Activated CD4-positive, alpha-beta T cell treated with anti-CD3 and anti-CD28 coated beads for 36 hours (primary cell): Measurements from ENCODE around the gene SMIM44. TPM values are rescaled to one million over a fixed set of nuclear protein-coding genes. Genes with fewer than 3 reads are reported as not detected.

ENCODE experiments used
- ATAC-seq: fragments of 200-7000 bp; cut with Tn5 transposase; one replicate; pipeline ENCODE4 v1.10.0; 2021; ENCODE audit warnings: mild to moderate bottlenecking, moderate library complexity
- CTCF ChIA-PET: fragments of 350-600 bp; sonication (Branson Sonifier 250); formaldehyde crosslinking; loops from one replicate; lab custom pipeline; 2021; ENCODE audit warnings: antibody characterized with exemption; lab: Charles Lee
- POLR2A ChIA-PET: fragments of 350-600 bp; sonication (Branson Sonifier 250); formaldehyde crosslinking; loops from one replicate; lab custom pipeline; 2021; ENCODE audit warnings: antibody characterized with exemption, inconsistent platforms; lab: Charles Lee
- DNase-seq: peaks from one replicate; pipeline ENCODE4 v3.0.0-alpha.2; 2020
- H3K27ac Mint-ChIP-seq: one replicate; pipeline ENCODE4 v1.8.0; 2021; ENCODE audit warnings: mixed read lengths
- H3K27me3 Mint-ChIP-seq: one replicate; pipeline ENCODE4 v1.8.0; 2021; ENCODE audit warnings: mixed read lengths
- H3K36me3 Mint-ChIP-seq: one replicate; pipeline ENCODE4 v1.8.0; 2021; ENCODE audit warnings: low read depth, mixed read lengths
- H3K4me1 Mint-ChIP-seq: one replicate; pipeline ENCODE4 v1.8.0; 2021; ENCODE audit warnings: mixed read lengths
- H3K4me3 Mint-ChIP-seq: one replicate; pipeline ENCODE4 v1.8.0; 2021; ENCODE audit warnings: mild to moderate bottlenecking, moderate library complexity, mixed read lengths
- H3K9me3 Mint-ChIP-seq: one replicate; pipeline ENCODE4 v1.8.0; 2021; ENCODE audit warnings: low read depth, mixed read lengths
- intact Hi-C, 2 experiments: fragments of 100-400 bp; cut with DNase I in 1 of 2; cut with micrococcal nuclease in 1 of 2; formaldehyde crosslinking; loops; one replicate each; pipeline versions ENCODE4 v1.14.2 to v1.15.1; 2022 to 2024; cut with DNase I, micrococcal nuclease
- total RNA-seq, 2 experiments: library from RNA; stranded (reverse); gene quantifications; one replicate each; pipeline ENCODE4 v1.2.3, GENCODE V29; 2021

The SMIM44 gene
- total RNA-seq, 2 experiments from 2014 or later: not detected

DNA sequence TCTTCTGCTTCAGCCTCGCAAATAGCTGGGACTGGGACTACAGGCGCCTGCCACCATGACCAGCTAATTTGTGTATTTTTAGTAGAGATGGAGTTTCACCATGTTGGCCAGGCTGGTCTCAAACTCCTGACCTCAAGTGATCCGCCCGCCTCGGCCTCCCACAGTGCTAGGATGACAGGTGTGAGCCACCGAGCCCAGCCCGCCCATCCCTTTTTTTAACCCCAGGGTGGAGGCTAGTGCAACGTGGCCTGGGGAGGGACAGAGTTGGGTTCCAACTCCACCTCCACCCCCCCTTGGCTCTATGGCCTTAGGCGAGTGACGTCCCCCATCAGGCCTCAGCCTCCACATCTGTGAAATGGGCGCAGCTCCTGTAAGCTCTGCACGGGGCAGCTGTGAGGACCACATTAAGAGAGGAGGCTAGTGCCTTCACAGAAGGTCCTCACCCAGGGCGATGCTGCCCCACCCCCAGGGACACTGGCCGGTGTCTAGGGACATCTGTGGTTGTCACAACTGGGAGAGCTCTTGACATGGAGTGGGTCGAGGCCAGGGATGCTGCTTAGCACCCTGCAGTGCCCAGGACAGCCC is 40.7 kb downstream of the SMIM44 start:
- ATAC-seq: no peak
- Mint-ChIP-seq H3K9me3 (no peaks in the 10 kb centered on the region), H3K27me3 (no peaks in the 10 kb centered on the region), H3K4me1 (peaks cover 8% of the 10 kb centered on the region), H3K4me3 (no peak overlapping the region), H3K36me3 (peaks cover 4% of the 10 kb centered on the region), H3K27ac (no peak overlapping the region)
- ChIA-PET POLR2A (no interaction called here), CTCF (interaction anchor here (0.5 kb wide), 1 partner anchor 17 kb away, joined by 3 read pairs; no protein-coding TSS in a partner anchor)
- no peak for DNase-seq
- intact Hi-C loops: no loop called here

DNA sequence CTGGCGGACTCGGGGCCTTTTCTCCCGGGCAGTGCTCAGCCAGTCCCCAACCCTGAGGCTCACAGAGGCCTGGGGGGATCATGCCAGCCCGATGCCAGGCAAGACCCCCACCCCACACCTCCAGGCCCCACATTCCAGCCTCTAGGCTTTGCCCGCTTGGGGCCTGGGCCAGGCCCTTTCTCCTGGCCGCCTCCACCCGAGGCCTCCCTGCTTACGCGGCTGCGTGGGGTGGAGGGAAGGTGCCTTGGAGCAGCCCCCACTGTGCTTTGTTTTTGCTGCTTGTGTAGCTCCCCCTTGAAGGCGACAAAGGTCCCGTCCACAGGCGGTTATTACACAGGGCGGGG is 41.3 kb downstream of the SMIM44 start:
- no peak for DNase-seq
- no peak overlapping the region for H3K27ac Mint-ChIP-seq
- ATAC-seq: no peak
- no peak overlapping the region for H3K4me3 Mint-ChIP-seq
- H3K4me1 Mint-ChIP-seq: peaks cover 8% of the 10 kb centered on the region
- POLR2A ChIA-PET: no interaction called here
- peaks cover 4% of the 10 kb centered on the region for H3K36me3 Mint-ChIP-seq
- intact Hi-C loops: no loop called here
- CTCF ChIA-PET: no interaction called here
- H3K27me3 Mint-ChIP-seq: no peaks in the 10 kb centered on the region
- no peaks in the 10 kb centered on the region for H3K9me3 Mint-ChIP-seq

DNA sequence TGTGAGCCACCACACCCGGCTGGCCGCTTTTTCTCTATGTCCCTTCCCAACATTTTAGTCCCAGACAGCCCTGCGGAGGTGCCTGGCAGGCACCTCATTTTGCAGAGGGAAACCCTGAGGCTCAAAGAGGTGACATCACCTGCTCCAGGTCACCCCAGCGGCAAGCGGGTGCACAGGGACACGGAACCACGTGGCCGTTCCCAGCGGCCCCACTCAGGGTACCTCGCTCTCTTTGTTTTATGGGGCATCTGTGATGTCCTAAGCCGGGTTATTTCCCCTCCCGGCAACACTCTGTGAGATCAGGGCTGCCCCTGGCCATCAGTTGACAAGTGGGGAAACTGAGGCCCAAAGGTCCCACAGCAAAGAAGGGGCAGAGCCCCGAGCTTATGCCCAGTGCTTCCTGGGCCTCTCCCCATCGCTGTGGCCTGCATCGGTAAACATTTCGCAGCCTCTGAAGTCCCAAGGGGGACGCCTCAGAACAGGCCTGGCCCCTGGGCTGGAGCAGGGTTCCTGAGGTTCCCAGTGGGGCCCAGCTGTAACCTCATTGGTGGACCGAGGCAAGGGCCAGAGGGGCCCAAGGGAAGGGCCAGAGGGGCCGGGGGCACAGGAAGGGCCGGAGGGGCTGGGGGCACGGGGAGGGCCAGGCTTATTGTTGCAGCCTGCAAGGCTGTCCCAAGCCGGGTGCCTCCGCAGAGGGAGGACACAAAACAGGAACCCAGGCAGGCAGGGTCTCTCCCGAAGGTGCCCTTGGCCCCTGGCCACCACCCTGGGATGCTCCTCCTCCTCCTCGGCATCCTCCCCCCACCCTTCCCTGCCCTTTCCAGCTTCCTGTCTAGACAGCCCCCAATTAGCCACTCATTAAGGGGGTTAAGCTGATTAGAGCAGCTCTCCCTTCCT is 41.9 kb downstream of the SMIM44 start:
- no peaks in the 10 kb centered on the region for H3K27me3 Mint-ChIP-seq
- CTCF ChIA-PET: interaction anchor here (0.6 kb wide), 1 partner anchor 44 kb away, joined by 3 read pairs; no protein-coding TSS in a partner anchor
- no peak overlapping the region for H3K4me3 Mint-ChIP-seq
- H3K4me1 Mint-ChIP-seq: peaks cover 8% of the 10 kb centered on the region
- intact Hi-C loops: no loop called here
- peaks cover 4% of the 10 kb centered on the region for H3K36me3 Mint-ChIP-seq
- no peak overlapping the region for H3K27ac Mint-ChIP-seq
- H3K9me3 Mint-ChIP-seq: no peaks in the 10 kb centered on the region
- POLR2A ChIA-PET: no interaction called here
- ATAC-seq (no peak), DNase-seq (no peak)

DNA sequence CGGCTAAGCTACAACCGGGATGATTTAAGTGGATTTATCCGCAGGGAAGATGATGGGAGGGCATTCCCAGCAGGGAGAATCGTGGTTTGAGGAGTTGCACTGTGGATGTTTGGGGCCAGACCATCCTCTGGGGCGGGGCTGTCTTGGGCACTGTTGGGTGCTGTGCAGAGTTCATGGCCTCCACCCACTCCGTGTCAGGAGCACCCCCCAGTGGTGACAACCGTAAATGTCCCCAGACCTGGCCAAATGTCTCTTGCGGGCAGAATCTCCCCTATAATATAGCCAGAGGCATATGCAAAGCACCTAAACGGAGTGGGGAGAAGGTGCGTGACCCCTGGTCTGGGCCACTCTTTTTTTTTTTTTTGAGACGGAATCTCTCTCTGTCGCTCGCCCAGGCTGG is 43.2 kb downstream of the SMIM44 start:
- Mint-ChIP-seq H3K36me3 (peaks cover 4% of the 10 kb centered on the region), H3K4me1 (peaks cover 13% of the 10 kb centered on the region), H3K27me3 (no peaks in the 10 kb centered on the region), H3K9me3 (no peaks in the 10 kb centered on the region), H3K4me3 (no peak overlapping the region), H3K27ac (no peak overlapping the region)
- DNase-seq (peak; percentile 78), ATAC-seq (peak; percentile 55)
- ChIA-PET POLR2A (interaction anchor here (0.5 kb wide), 1 partner anchor 20 kb away, joined by 5 read pairs; no protein-coding TSS in a partner anchor), CTCF (interaction anchor here (0.7 to 1.0 kb wide), 2 partner anchors 59 to 206 kb away, joined by 3 to 4 read pairs; no protein-coding TSS in a partner anchor)
- intact Hi-C loops: loop anchor here in 1 of 2 experiments (1.0 kb wide), 1 partner anchor 113 kb away; no protein-coding TSS in a partner anchor

DNA sequence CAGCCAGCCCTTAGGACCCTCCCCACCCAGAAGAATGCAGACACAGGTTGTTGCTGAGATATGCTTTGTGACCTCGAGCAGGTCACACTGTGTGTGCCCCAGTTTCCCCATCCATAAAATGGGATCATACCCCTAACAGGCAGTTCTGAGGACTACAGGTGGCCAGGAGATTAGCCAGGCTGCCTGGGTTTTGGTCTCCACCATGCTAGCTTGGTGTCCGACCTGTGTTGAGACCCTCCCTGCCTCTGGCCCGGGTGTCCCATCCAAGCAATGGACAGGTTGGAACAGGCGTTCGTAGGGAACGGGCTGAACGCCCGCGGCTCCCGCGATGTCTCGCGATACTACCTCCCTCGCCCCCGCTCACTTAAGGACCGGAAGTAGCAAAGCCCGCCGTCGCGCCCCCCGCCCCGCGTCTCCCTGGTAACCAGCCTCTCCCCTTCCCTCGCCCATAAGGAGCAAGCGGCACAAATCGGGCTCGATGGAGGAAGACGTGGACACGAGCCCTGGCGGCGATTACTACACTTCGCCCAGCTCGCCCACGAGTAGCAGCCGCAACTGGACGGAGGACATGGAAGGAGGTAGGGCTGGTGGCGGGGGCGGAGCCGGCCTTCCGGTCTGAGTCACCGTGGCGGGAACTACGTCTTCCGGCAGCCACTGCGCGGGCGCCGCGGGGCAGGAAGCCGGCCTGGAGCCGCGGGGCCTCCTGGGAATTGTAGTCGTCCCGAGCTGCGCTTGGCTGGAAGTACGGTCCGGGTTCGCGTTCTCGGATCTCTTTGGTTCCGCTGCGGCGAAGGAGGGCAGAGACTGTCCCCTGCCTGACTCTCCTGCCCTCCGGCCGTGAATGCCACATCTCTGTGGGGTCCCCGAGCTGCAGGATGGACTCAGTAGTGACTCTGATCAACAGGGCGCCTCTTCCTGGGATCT is 48.3 kb downstream of the SMIM44 start:
- H3K4me3 Mint-ChIP-seq: peak overlapping the region; percentile 84
- POLR2A ChIA-PET: interaction anchor here (0.6 kb wide), 1 partner anchor 9 kb away, joined by 3 read pairs; no protein-coding TSS in a partner anchor
- H3K36me3 Mint-ChIP-seq: peaks cover 13% of the 10 kb centered on the region
- DNase-seq (peak; percentile 98), ATAC-seq (peak; percentile 96)
- peaks cover 7% of the 10 kb centered on the region for H3K9me3 Mint-ChIP-seq
- peaks cover 13% of the 10 kb centered on the region for H3K4me1 Mint-ChIP-seq
- intact Hi-C loops: loop anchor here (1.0 to 5.0 kb wide), 16 partner anchors 65 to 1356 kb away; partner anchors contain the start of genes DOHH (in 1 of the 2), FEM1A (in 1 of the 2), FZR1 (in 1 of the 2) and HMG20B (in 1 of the 2)
- H3K27ac Mint-ChIP-seq: peak overlapping the region; percentile 99
- no peaks in the 10 kb centered on the region for H3K27me3 Mint-ChIP-seq
- CTCF ChIA-PET: interaction anchor here (0.5 to 0.8 kb wide), 3 partner anchors 25 to 118 kb away, joined by 3 to 4 read pairs (median 4); no protein-coding TSS in a partner anchor

DNA sequence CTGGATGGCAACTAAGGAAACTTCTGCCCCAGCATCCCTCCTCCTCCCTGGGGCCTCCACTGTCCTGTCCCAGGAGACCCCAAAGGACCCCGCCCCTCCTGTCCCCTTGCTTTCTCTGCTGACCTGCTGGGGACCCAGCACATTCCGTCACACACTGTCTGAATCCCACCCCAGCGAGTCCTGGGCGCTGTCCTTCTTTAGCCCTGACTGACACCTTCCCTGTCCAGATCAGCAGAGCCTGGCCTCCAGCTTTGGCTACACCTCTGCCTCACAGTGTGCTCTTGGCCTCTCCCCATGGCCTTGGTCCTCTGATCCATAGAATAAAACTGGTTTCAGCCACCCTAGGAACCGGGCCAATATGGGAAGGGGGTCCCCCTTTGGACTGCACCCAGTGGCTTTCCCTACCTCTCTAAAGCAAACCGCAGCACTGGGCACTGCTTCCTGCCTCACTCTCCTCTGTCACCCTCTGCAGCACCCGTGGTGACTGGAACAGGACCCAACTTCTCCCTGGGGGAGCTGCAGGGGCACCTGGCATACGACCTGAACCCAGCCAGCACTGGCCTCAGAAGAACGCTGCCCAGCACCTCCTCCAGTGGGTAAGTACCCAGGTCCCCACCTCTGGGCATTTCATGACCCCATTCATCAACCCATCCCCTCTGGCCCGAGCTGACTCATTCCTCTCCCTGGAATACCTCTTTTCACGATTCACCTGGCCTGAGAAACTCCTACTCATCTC is 49.3 kb downstream of the SMIM44 start:
- Mint-ChIP-seq H3K27ac (peak overlapping the region; percentile 99), H3K27me3 (no peaks in the 10 kb centered on the region), H3K4me3 (peak overlapping the region; percentile 84), H3K9me3 (peaks cover 7% of the 10 kb centered on the region), H3K36me3 (peaks cover 13% of the 10 kb centered on the region), H3K4me1 (peaks cover 13% of the 10 kb centered on the region)
- no peak for ATAC-seq
- POLR2A ChIA-PET: no interaction called here
- CTCF ChIA-PET: interaction anchor here (0.5 to 0.6 kb wide), 2 partner anchors 37 to 95 kb away, joined by 3 to 7 read pairs; no protein-coding TSS in a partner anchor
- intact Hi-C loops: loop anchor here in 1 of 2 experiments (1.0 to 2.0 kb wide), 3 partner anchors 484 to 1357 kb away; partner anchors contain the start of genes FEM1A and ZBTB7A
- DNase-seq: no peak

DNA sequence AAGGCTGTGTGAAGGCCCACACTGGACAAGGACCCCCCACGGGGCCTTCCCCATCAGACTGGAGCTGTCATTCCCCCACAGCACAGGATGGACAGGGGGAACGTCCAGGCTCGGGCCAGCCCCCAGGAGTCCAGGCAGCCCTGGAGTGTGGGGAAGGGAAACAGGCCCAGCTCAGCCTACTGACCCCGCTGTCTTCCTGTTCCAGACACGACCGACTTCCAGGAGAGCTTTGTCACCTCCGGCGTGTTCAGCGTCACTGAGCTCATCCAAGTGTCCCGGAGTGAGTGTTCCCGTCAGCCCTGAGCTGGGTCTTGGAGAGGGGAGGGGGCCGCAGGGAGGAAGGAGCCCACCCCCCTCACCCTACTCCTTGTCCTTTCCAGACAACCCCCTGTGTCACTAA is 49.9 kb downstream of the SMIM44 start:
- peaks cover 13% of the 10 kb centered on the region for H3K4me1 Mint-ChIP-seq
- POLR2A ChIA-PET: no interaction called here

More for the DNA sequence above, 49.9 kb downstream of the SMIM44 start:
- H3K27me3 Mint-ChIP-seq: no peaks in the 10 kb centered on the region
- H3K36me3 Mint-ChIP-seq: peaks cover 13% of the 10 kb centered on the region
- intact Hi-C loops: no loop called here
- H3K27ac Mint-ChIP-seq: no peak overlapping the region
- DNase-seq (no peak), ATAC-seq (no peak)
- CTCF ChIA-PET: interaction anchor here (0.6 kb wide), 1 partner anchor 1089 kb away, joined by 3 read pairs; no protein-coding TSS in a partner anchor
- H3K9me3 Mint-ChIP-seq: peaks cover 7% of the 10 kb centered on the region
- no peak overlapping the region for H3K4me3 Mint-ChIP-seq

Other genes with a start within 250 kb of the SMIM44 start
- gene NFIC, start 116.9 kb downstream of the SMIM44 start, total RNA-seq: 10 to 100 TPM; 20.5 to 22.6 TPM
- under 1 TPM in 1 of 2 experiments, not detected in 1; 0.49 TPM for gene SMIM24, start 2.9 kb downstream of the SMIM44 start, total RNA-seq
- 10 to 100 TPM in 1 of 2 experiments, 1 to 10 TPM in 1; 9.6 to 15.4 TPM for gene DOHH, start 17.2 kb upstream of the SMIM44 start, total RNA-seq
- 10 to 100 TPM; 40.8 to 50.7 TPM for gene FZR1, start 22.9 kb upstream of the SMIM44 start, total RNA-seq
- gene TEKTIP1, start 55.7 kb upstream of the SMIM44 start, total RNA-seq: 1 to 10 TPM; 1.4 to 2.5 TPM
- 10 to 100 TPM; 44.7 to 46.7 TPM for gene MFSD12, start 74.1 kb upstream of the SMIM44 start, total RNA-seq
- gene HMG20B, start 89.5 kb upstream of the SMIM44 start, total RNA-seq: 10 to 100 TPM; 59.5 to 62.5 TPM
- under 1 TPM; 0.48 to 0.51 TPM for gene GIPC3, start 102.0 kb upstream of the SMIM44 start, total RNA-seq
- gene TBXA2R, start 123.4 kb upstream of the SMIM44 start, total RNA-seq: under 1 TPM; 0.64 to 0.72 TPM
- 10 to 100 TPM; 28.0 to 33.6 TPM for gene CACTIN, start 143.3 kb upstream of the SMIM44 start, total RNA-seq
- 10 to 100 TPM; 14.6 to 15.3 TPM for gene PIP5K1C, start 217.0 kb upstream of the SMIM44 start, total RNA-seq
- 1 to 10 TPM; 1.0 to 2.7 TPM for gene TJP3, start 224.9 kb upstream of the SMIM44 start, total RNA-seq